K562 (cell line): ENCODE measurements around the gene HIGD1C. TPM values are rescaled to one million over a fixed set of nuclear protein-coding genes. Genes with fewer than 3 reads are reported as not detected.

ENCODE experiments used
- BCLAF1 ChIP-seq, 2 experiments: fragments of 450-650 bp in 1 of 2; IDR thresholded peaks; 2 replicates each; pipeline ENCODE4 v1.6.1; 2011 to 2017; ENCODE audit warnings: low read depth in 2 of 2, antibody characterized with exemption in 1 of 2, borderline replicate concordance in 1 of 2, low read length in 1 of 2, mild to moderate bottlenecking in 1 of 2, mixed read lengths in 1 of 2; ENCODE audit not compliant: control insufficient read depth in 1 of 2
- FIP1L1 ChIP-seq: fragments of 200-400 bp; formaldehyde crosslinking; IDR thresholded peaks from 2 replicates; pipeline ENCODE4 v1.6.1; 2018; ENCODE audit warnings: mild to moderate bottlenecking, low read depth, low read length; ENCODE audit not compliant: poor library complexity, severe bottlenecking
- FOXM1 ChIP-seq, 2 experiments: fragments of 450-650 bp in 1 of 2; sonication (generic) in 1 of 2; formaldehyde crosslinking in 1 of 2; IDR thresholded peaks; 2 replicates each; pipeline versions ENCODE4 v1.6.1 to v1.9.0; 2017 to 2022; ENCODE audit warnings: low read depth in 2 of 2, mild to moderate bottlenecking in 2 of 2, missing genetic modification reagents in 1 of 2, moderate library complexity in 1 of 2
- GTF3C2 ChIP-seq: IDR thresholded peaks from 3 replicates; pipeline ENCODE4 v1.6.1; 2011; ENCODE audit warnings: borderline replicate concordance, mild to moderate bottlenecking, moderate library complexity; ENCODE audit not compliant: insufficient read length; ENCODE audit errors: extremely low read depth
- HMGN3 ChIP-seq: IDR thresholded peaks from 2 replicates; pipeline ENCODE4 v1.6.1; 2011; ENCODE audit warnings: borderline replicate concordance, low read depth, mild to moderate bottlenecking, mixed read lengths, low read length; ENCODE audit not compliant: insufficient read length; ENCODE audit errors: extremely low read depth
- KDM1A ChIP-seq, 2 experiments: fragments of 450-650 bp; IDR thresholded peaks; 2 replicates each; pipeline ENCODE4 v1.6.1; 2016; ENCODE audit warnings: mild to moderate bottlenecking in 2 of 2
- LCOR ChIP-seq: sonication (generic); formaldehyde crosslinking; IDR thresholded peaks from 2 replicates; pipeline ENCODE4 v1.8.0; 2022; ENCODE audit warnings: mild to moderate bottlenecking, missing genetic modification reagents
- NKRF ChIP-seq: fragments of 450-650 bp; IDR thresholded peaks from 2 replicates; pipeline ENCODE4 v1.6.1; 2016; ENCODE audit warnings: borderline replicate concordance
- ZBTB8A ChIP-seq: fragments of 450-650 bp; IDR thresholded peaks from 2 replicates; pipeline ENCODE4 v1.6.1; 2018; ENCODE audit warnings: mild to moderate bottlenecking, moderate library complexity; ENCODE audit not compliant: partially characterized antibody
- ZNF583 ChIP-seq: fragments of 250-450 bp; sonication (Bioruptor Pico); IDR thresholded peaks from 2 replicates; pipeline ENCODE4 v1.4.0; 2020
- polyA plus RNA-seq, 8 experiments: library from polyadenylated mRNA; depleted of rRNA in 4 of 8; stranded (reverse) in 5 of 8; unstranded in 3 of 8; fragments of >200 nt; fragmentation: Nextera tagmentation in 2 of 8; fragmentation: Illumina TruSeq in 1 of 8; extraction: Ambion mirVana in 2 of 8; extraction: Trizol in 1 of 8; gene quantifications; 2 replicates each; pipeline versions ENCODE4 v1.2.1 to v1.2.3, GENCODE V29; 2011 to 2014; ENCODE audit warnings: inconsistent platforms in 1 of 8, missing spikeins in 1 of 8
- total RNA-seq, 7 experiments: library from RNA; depleted of rRNA in 6 of 7; stranded (reverse); fragments of >200 nt in 6 of 7; fragmentation: Illumina TruSeq in 2 of 7; extraction: Trizol in 2 of 7; gene quantifications; 2 replicates each; pipeline versions ENCODE4 v1.2.1 to v1.2.3, GENCODE V29; 2011 to 2021; ENCODE audit warnings: low replicate concordance in 1 of 7

The HIGD1C gene
- total and polyA plus RNA-seq, 9 of the 15 experiments (the other 6 are each of a cell fraction or from before 2014, with no cell fraction given), result not detected

- TF ChIP-seq NKRF (no peak), ZNF583 (no peak), GTF3C2 (no peak), ZBTB8A (no peak), HMGN3 (no peak), BCLAF1 (IDR thresholded peaks at IDR 0.05; ENCODE audit: borderline replicate concordance in 1 of 2, control insufficient read depth in 1 of 2, low read depth in 2 of 2, low read length in 1 of 2) (no peak), FOXM1 (IDR thresholded peaks at IDR 0.05; ENCODE audit: low read depth) (no peak), FOXM1 (CRISPR knock-in tag; IDR thresholded peaks at IDR 0.05; ENCODE audit: low read depth) (no peak), LCOR (CRISPR knock-in tag) (no peak), KDM1A (IDR thresholded peaks at IDR 0.05) (no peak), FIP1L1 (no peak)
- TF ChIP-seq, all 486 proteins: peak for 0
Observed at GRCh38 chr12:50949801-50950302, 2.5 kb upstream of the HIGD1C start (continued).
